Peyer's patch (tissue), 4 donors: ENCODE data around the gene CBX2. TPM values are rescaled to one million over a fixed set of nuclear protein-coding genes. Genes with fewer than 3 reads are reported as not detected.
A peak's percentile ranks its signal among the peaks of the same experiment; 100 is the strongest.

Source experiments
- DNase-seq, 3 donors: peaks; one replicate each; pipeline ENCODE4 v3.0.0-alpha.2; 2017 to 2019
- H3K27ac ChIP-seq, 4 donors: fragments of 200-600 bp; sonication (generic); one replicate each; pipeline ENCODE4 v1.5.1; 2016 to 2019
- H3K27me3 ChIP-seq, 2 donors: fragments of 200-600 bp; sonication (generic); one replicate each; pipeline ENCODE4 v1.5.1; 2019
- H3K36me3 ChIP-seq, 3 donors: fragments of 200-600 bp; sonication (generic); one replicate each; pipeline ENCODE4 v1.5.1; 2016 to 2019
- H3K4me1 ChIP-seq, 4 donors: fragments of 200-600 bp; sonication (generic); one replicate each; pipeline ENCODE4 v1.5.1; 2016 to 2019
- H3K4me3 ChIP-seq, 4 donors: fragments of 200-600 bp; sonication (generic); 1 replicate in 3 of 4; 2 replicates in 1 of 4; pipeline ENCODE4 v1.5.1; 2016 to 2019; ENCODE audit warnings: mild to moderate bottlenecking in 1 of 4
- H3K9me3 ChIP-seq, 4 donors: fragments of 200-600 bp; sonication (generic); one replicate each; pipeline ENCODE4 v1.5.1; 2016 to 2019; ENCODE audit warnings: mild to moderate bottlenecking in 1 of 4
- CTCF ChIP-seq, 6 experiments: fragments of 450-650 bp in 4 of 6; fragments of 200-600 bp in 2 of 6; sonication (generic) in 1 of 6; IDR thresholded peaks; one replicate each; pipeline ENCODE4 v1.5.1; 2017 to 2019; ENCODE audit warnings: antibody characterized with exemption in 6 of 6, mild to moderate bottlenecking in 3 of 6, moderate library complexity in 1 of 6
- POLR2A ChIP-seq, 2 donors: fragments of 450-650 bp; IDR thresholded peaks; one replicate each; pipeline ENCODE4 v1.5.1; 2017; ENCODE audit warnings: antibody characterized with exemption in 2 of 2, mild to moderate bottlenecking in 2 of 2, moderate library complexity in 2 of 2
- total RNA-seq, 4 donors: library from RNA; depleted of rRNA; stranded (reverse); fragments of >200 nt; gene quantifications; one replicate each; pipeline ENCODE4 v1.1.0, GENCODE V29; 2016

CBX2 gene
- total RNA-seq, 4 donors from 2014 or later: 0.18 to 0.85 (median 0.81) TPM

DNA sequence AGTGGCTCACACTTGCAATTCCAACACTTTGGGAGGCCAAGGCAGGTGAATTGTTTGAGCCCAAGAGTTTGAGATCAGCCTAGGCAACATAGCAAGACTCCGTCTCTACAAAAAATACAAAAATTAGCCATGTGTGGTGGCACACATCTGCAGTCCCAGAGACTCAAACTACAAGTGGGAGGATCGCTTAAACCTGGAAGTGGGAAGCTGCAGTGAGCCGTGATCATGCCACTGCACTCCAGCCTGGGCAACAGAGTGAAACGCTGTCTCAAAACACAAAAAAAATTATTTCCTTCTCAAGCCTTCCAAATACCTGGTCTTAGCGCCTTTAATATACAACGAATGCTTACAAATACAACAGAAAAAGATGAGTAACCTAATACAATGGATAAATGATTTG, 19.7 kb upstream of the CBX2 start:
- H3K27me3 ChIP-seq: no peaks in the 10 kb centered on the region
- no peaks in the 10 kb centered on the region for H3K36me3 ChIP-seq
- H3K4me3 ChIP-seq: no peak overlapping the region
- H3K4me1 ChIP-seq: no peaks in the 10 kb centered on the region
- no peak overlapping the region for H3K27ac ChIP-seq
- H3K9me3 ChIP-seq: no peaks in the 10 kb centered on the region
- TF ChIP-seq POLR2A (IDR thresholded peaks at IDR 0.05) (no peak), CTCF (IDR thresholded peaks at IDR 0.05) (no peak)
- no peak for DNase-seq

- no peaks in the 10 kb centered on the region for H3K27me3 ChIP-seq
- H3K4me3 ChIP-seq: no peak overlapping the region
Observed at GRCh38 chr17:79760197-79760906, 17.6 kb upstream of the CBX2 start.

DNA sequence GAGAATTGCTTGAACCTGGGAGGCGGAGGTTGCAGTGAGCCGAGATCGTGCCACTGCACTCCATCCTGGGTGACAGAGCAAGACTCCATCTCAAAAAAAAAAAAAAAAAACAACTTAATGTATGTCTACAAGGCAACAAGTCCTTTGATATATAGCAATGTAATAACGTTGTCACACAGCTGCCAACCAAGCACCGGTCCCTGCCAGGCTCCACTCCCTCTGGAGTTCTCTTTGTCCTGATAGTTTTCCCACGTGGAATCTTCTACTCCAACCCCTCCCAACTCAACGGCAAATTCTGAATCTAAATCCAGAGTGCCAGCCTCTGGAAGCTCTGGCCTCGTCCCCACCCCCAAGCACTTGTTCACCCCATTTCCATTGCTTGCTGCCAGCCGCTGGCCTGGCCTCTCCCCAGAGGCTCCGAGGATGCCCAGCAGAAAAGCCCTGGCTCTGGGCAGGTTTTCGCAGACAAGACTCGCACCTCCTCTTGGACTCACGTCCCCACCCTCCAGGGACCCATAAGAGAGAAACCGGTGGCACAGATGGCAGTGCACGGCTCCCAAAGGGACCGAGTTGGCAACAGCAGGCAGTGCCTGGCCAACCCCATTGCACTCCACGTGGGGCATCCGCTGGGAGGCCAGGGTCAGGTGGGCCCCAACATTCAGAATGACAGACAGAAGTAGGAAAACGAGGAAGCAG, 15.9 kb upstream of the CBX2 start:
- Histone ChIP-seq H3K36me3 (no peaks in the 10 kb centered on the region), H3K4me3 (no peak overlapping the region), H3K27me3 (no peaks in the 10 kb centered on the region), H3K9me3 (no peaks in the 10 kb centered on the region), H3K27ac (no peak overlapping the region), H3K4me1 (no peaks in the 10 kb centered on the region)
- no peak for TF ChIP-seq CTCF (IDR thresholded peaks at IDR 0.05)
- no peak for TF ChIP-seq POLR2A (IDR thresholded peaks at IDR 0.05)
- peak in 1 of 3 donors; percentile 31 for DNase-seq

More at GRCh38 chr17:79760197-79760906, 17.6 kb upstream of the CBX2 start:
- no peak for TF ChIP-seq CTCF (IDR thresholded peaks at IDR 0.05)
- TF ChIP-seq POLR2A (IDR thresholded peaks at IDR 0.05): no peak
- H3K9me3 ChIP-seq: no peaks in the 10 kb centered on the region
- H3K27ac ChIP-seq: no peak overlapping the region
- no peaks in the 10 kb centered on the region for H3K36me3 ChIP-seq
- no peak for DNase-seq
- H3K4me1 ChIP-seq: no peaks in the 10 kb centered on the region

DNA sequence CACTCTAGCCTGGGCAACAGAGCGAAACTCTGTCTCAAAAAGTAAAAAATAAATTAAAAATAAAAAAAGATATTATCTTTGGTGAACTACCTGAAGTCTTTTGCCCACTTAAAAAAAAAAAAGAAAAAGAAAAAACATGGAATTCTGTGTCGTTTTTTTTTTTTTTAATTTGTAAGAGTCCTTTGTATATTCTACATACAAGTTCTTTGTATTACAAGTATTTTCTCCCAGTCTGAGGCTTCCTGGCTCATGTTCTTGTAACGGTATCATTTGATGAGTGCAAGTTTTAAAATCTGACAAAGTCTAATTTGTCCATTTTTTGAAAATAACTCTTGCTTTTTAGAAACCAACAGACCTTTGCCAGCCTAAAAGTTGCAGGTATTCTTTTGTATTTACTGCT, 12.2 kb upstream of the CBX2 start:
- Histone ChIP-seq H3K4me3 (no peak overlapping the region), H3K27ac (no peak overlapping the region), H3K4me1 (no peaks in the 10 kb centered on the region), H3K9me3 (no peaks in the 10 kb centered on the region), H3K36me3 (no peaks in the 10 kb centered on the region), H3K27me3 (no peaks in the 10 kb centered on the region)
- TF ChIP-seq POLR2A (IDR thresholded peaks at IDR 0.05): no peak
- TF ChIP-seq CTCF (IDR thresholded peaks at IDR 0.05): no peak
- DNase-seq: no peak

DNA sequence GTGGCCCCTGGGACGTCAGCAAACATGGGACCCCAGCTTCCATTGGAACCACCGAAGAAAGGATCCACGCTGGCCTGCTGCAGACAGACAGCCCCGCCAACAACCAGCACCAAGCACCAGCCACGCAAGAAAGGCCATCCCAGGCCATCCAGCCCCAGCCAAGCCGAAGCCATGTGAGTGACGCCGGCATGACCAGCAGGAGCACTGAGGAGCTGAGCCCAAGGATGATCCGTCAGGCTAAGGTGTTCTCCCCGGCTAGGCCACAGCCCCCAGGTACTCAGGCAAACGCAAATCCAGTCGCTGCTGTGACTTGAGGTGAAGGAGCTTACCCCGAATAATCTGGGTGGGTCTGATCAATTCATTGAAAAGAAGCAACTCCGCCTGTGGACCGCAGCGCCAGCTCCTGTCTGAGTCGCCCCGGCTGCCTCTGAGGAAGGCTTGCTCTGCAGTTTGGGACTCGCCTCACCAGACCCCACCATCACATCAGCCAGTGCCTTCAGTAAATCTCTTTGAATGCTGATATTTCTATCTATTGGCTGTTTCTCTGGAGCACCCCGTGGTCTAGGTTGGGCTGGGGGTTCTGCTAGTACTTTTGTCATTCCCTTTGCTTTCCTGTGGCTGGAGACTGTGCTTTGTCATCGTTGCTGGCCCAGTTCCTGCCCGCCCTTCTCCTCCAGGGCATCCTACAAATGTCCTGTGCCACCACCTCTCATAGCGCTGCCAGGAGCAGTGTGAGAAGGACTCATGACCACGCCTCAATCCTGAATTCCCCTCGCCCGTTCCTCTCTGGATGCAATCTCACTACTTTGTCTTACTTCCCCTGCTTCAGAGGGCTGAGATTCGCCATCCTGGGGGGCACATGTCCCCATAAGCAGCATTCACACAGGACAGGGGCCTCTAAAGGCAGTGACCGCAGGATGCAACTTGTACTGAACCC, 8.1 kb upstream of the CBX2 start:
- Histone ChIP-seq H3K27me3 (peaks cover 0 to 6% of the 10 kb centered on the region in 2 donors), H3K4me1 (no peaks in the 10 kb centered on the region), H3K27ac (no peak overlapping the region), H3K4me3 (no peak overlapping the region), H3K36me3 (no peaks in the 10 kb centered on the region), H3K9me3 (no peaks in the 10 kb centered on the region)
- TF ChIP-seq POLR2A (IDR thresholded peaks at IDR 0.05): no peak
- TF ChIP-seq CTCF (IDR thresholded peaks at IDR 0.05): no peak
- peak in 1 of 3 donors; percentile 28 for DNase-seq
